SK-N-SH (cell line): ENCODE data around the gene NDUFA3. TPM values are rescaled to one million over a fixed set of nuclear protein-coding genes. Genes with fewer than 3 reads are reported as not detected.
A peak's percentile ranks its signal among the peaks of the same experiment; 100 is the strongest.

Experiments used
- CTCF ChIA-PET: fragments of 300-600, 350-600 bp; formaldehyde crosslinking; extraction: SDS; loops from one replicate; lab custom pipeline; 2021; lab: Yijun Ruan, JAX
- POLR2A ChIA-PET: fragments of 350-600 bp; sonication (Branson Sonifier 250); formaldehyde crosslinking; extraction: SDS; loops from one replicate; lab custom pipeline; 2020; ENCODE audit warnings: antibody characterized with exemption, inconsistent platforms; lab: Yijun Ruan, JAX
- DNase-seq: peaks from one replicate; pipeline ENCODE4 v3.0.0; 2012
- H2AFZ ChIP-seq: fragments of 200-600 bp; sonication (generic); 2 replicates; pipeline ENCODE4 v1.8.1; 2016; ENCODE audit warnings: antibody characterized with exemption, mild to moderate bottlenecking, low read depth
- H3F3A ChIP-seq: fragments of 200-600 bp; sonication (generic); replicated peaks from 2 replicates; pipeline ENCODE3; 2016; ENCODE audit warnings: antibody characterized with exemption, mild to moderate bottlenecking; ENCODE audit not compliant: insufficient read depth
- H3K27ac ChIP-seq, 2 experiments: fragments of 200-500 bp in 1 of 2; fragments of 200-600 bp in 1 of 2; sonication (Bioruptor generic) in 1 of 2; sonication (generic), shearing (Covaris generic) in 1 of 2; 2 replicates each; pipeline versions ENCODE4 v1.5.1 to v1.6.1; 2014 to 2016; ENCODE audit warnings: low read depth in 2 of 2, inconsistent platforms in 1 of 2, low read length in 1 of 2, mild to moderate bottlenecking in 1 of 2, mixed read lengths in 1 of 2
- H3K27me3 ChIP-seq: fragments of 200-600 bp; sonication (generic), shearing (Covaris generic); 2 replicates; pipeline ENCODE4 v1.6.1; 2016; ENCODE audit warnings: mixed run types; ENCODE audit not compliant: insufficient read depth
- H3K36me3 ChIP-seq, 2 experiments: fragments of 200-500 bp in 1 of 2; fragments of 200-600 bp in 1 of 2; sonication (Bioruptor generic) in 1 of 2; sonication (generic) in 1 of 2; replicated peaks in 1 of 2; 2 replicates each; pipeline versions ENCODE3 to v1.5.1; 2014 to 2016; ENCODE audit warnings: low read length in 1 of 2, mild to moderate bottlenecking in 1 of 2; ENCODE audit not compliant: insufficient read depth in 2 of 2, control insufficient read depth in 1 of 2
- H3K4me1 ChIP-seq, 2 experiments: fragments of 200-500 bp in 1 of 2; fragments of 200-600 bp in 1 of 2; sonication (Bioruptor generic) in 1 of 2; sonication (generic), shearing (Covaris generic) in 1 of 2; 2 replicates each; pipeline versions ENCODE4 v1.5.1 to v1.6.1; 2014 to 2016; ENCODE audit warnings: low read depth in 1 of 2, low read length in 1 of 2, mixed run types in 1 of 2; ENCODE audit not compliant: insufficient read depth in 2 of 2, control insufficient read depth in 1 of 2
- H3K4me2 ChIP-seq: fragments of 200-600 bp; sonication (generic), shearing (Covaris generic); 2 replicates; pipeline ENCODE4 v1.6.1; 2017; ENCODE audit warnings: mixed run types
- H3K4me3 ChIP-seq, 2 experiments: fragments of 200-500 bp in 1 of 2; fragments of 200-600 bp in 1 of 2; sonication (Bioruptor generic) in 1 of 2; sonication (generic), shearing (Covaris generic) in 1 of 2; 2 replicates each; pipeline versions ENCODE4 v1.5.1 to v1.8.1; 2014 to 2016; ENCODE audit warnings: low read depth in 2 of 2, inconsistent platforms in 1 of 2, low read length in 1 of 2, mild to moderate bottlenecking in 1 of 2, mixed read lengths in 1 of 2, moderate library complexity in 1 of 2
- H3K79me2 ChIP-seq: fragments of 200-600 bp; sonication (generic); 2 replicates; pipeline ENCODE4 v1.8.1; 2017; ENCODE audit warnings: mild to moderate bottlenecking; ENCODE audit not compliant: insufficient read depth
- H3K9ac ChIP-seq: fragments of 200-600 bp; sonication (generic); 2 replicates; pipeline ENCODE4 v1.6.1; 2017; ENCODE audit warnings: mixed run types
- H3K9me2 ChIP-seq: fragments of 200-600 bp; sonication (generic); 2 replicates; pipeline ENCODE4 v1.6.1; 2017; ENCODE audit warnings: mixed run types
- H3K9me3 ChIP-seq: fragments of 200-600 bp; sonication (generic); 2 replicates; pipeline ENCODE4 v1.6.1; 2017; ENCODE audit warnings: mixed run types, mild to moderate bottlenecking, moderate library complexity
- H4K20me1 ChIP-seq: fragments of 200-600 bp; sonication (generic); 2 replicates; pipeline ENCODE4 v1.6.1; 2017; ENCODE audit warnings: mild to moderate bottlenecking, mixed run types; ENCODE audit not compliant: insufficient read depth
- CHD2 ChIP-seq: fragments of 150-350 bp; IDR thresholded peaks from 2 replicates; pipeline ENCODE4 v1.6.1; 2018; ENCODE audit warnings: low read length; ENCODE audit not compliant: partially characterized antibody
- CTCF ChIP-seq: fragments of 200-600 bp; sonication (generic); IDR thresholded peaks from 2 replicates; pipeline ENCODE4 v1.6.1; 2017; ENCODE audit warnings: antibody characterized with exemption, mild to moderate bottlenecking, moderate library complexity
- FOSL2 ChIP-seq: IDR thresholded peaks from 2 replicates; pipeline ENCODE4 v1.4.0; 2012; ENCODE audit warnings: low read depth, mild to moderate bottlenecking, moderate library complexity, borderline replicate concordance
- FOXJ3 ChIP-seq: sonication (generic); formaldehyde crosslinking; IDR thresholded peaks from 2 replicates; pipeline ENCODE4 v1.5.1; 2020; ENCODE audit warnings: mild to moderate bottlenecking, missing genetic modification reagents
- FOXM1 ChIP-seq: IDR thresholded peaks from 2 replicates; pipeline ENCODE4 v1.4.0; 2012; ENCODE audit warnings: low read depth, mild to moderate bottlenecking
- GABPA ChIP-seq: IDR thresholded peaks from 2 replicates; pipeline ENCODE4 v1.4.0; 2012; ENCODE audit warnings: low read depth, mild to moderate bottlenecking
- GATA2 ChIP-seq: sonication (generic); formaldehyde crosslinking; IDR thresholded peaks from 2 replicates; pipeline ENCODE4 v1.5.0; 2020; ENCODE audit warnings: mild to moderate bottlenecking, missing genetic modification reagents
- IRF3 ChIP-seq: fragments of 150-350 bp; IDR thresholded peaks from 2 replicates; pipeline ENCODE4 v1.6.1; 2016; ENCODE audit warnings: mild to moderate bottlenecking, low read depth, low read length
- JUND ChIP-seq: IDR thresholded peaks from 2 replicates; pipeline ENCODE4 v1.4.0; 2012
- MAX ChIP-seq: IDR thresholded peaks from 2 replicates; pipeline ENCODE4 v1.4.0; 2012; ENCODE audit warnings: low read depth
- NRF1 ChIP-seq: IDR thresholded peaks from 2 replicates; pipeline ENCODE4 v1.6.1; 2012; ENCODE audit warnings: low read depth, mild to moderate bottlenecking, low read length
- POLR2AphosphoS5 ChIP-seq: IDR thresholded peaks from 2 replicates; pipeline ENCODE4 v1.6.1; 2012; ENCODE audit warnings: low read depth, low read length
- RAD21 ChIP-seq: IDR thresholded peaks from 2 replicates; pipeline ENCODE4 v1.6.1; 2012; ENCODE audit warnings: mild to moderate bottlenecking, low read length
- RXRA ChIP-seq: IDR thresholded peaks from 2 replicates; pipeline ENCODE4 v1.4.0; 2012; ENCODE audit warnings: low read depth, mild to moderate bottlenecking, borderline replicate concordance
- SIN3A ChIP-seq: IDR thresholded peaks from 2 replicates; pipeline ENCODE4 v1.6.1; 2012; ENCODE audit warnings: low read depth, mild to moderate bottlenecking, low read length, moderate library complexity, borderline replicate concordance
- TCF12 ChIP-seq: IDR thresholded peaks from 2 replicates; pipeline ENCODE4 v1.4.0; 2012
- TEAD4 ChIP-seq: IDR thresholded peaks from 2 replicates; pipeline ENCODE4 v1.4.0; 2012; ENCODE audit warnings: mild to moderate bottlenecking, borderline replicate concordance; ENCODE audit not compliant: insufficient read depth
- USF1 ChIP-seq: IDR thresholded peaks from 2 replicates; pipeline ENCODE4 v1.4.0; 2012; ENCODE audit warnings: low read depth, borderline replicate concordance
- YY1 ChIP-seq: IDR thresholded peaks from 2 replicates; pipeline ENCODE4 v1.4.0; 2012; ENCODE audit warnings: low read depth, mild to moderate bottlenecking
- WGBS: methylation state at CpG from one replicate; pipeline ENCODE4 v1.1.6; 2017; ENCODE audit warnings: low lambda C conversion rate; 5-methylcytosine and 5-hydroxymethylcytosine counted together
- polyA plus RNA-seq, 3 experiments: library from polyadenylated mRNA; depleted of rRNA; stranded (reverse); fragments of >200 nt; gene quantifications; 2 replicates each; pipeline ENCODE4 v1.2.3, GENCODE V29; 2012

NDUFA3 gene
- polyA plus RNA-seq, 1 of the 3 experiments (the other 2 are of a cell fraction), result 87.0 TPM

- no peak for DNase-seq
- Histone ChIP-seq H3F3A (no peaks in the 10 kb centered on the region), H3K4me2 (no peak within 1 kb of the TSS), H3K9me2 (no peaks in the 10 kb centered on the region), H4K20me1 (no peaks in the 10 kb centered on the region), H3K79me2 (peaks cover 27% of the 10 kb centered on the region), H3K4me3 (no peak within 1 kb of the TSS), H3K27me3 (no peaks in the 10 kb centered on the region), H3K4me1 (peaks cover 0 to 3% of the 10 kb centered on the region in 2 experiments; a peak in 1 of 4 replicates), H2AFZ (0 out of 2 replicates have a peak within 1 kb of the TSS, but pooled peaks have one; percentile 69), H3K36me3 (peaks cover 1 to 7% of the 10 kb centered on the region in 2 experiments), H3K27ac (no peak within 1 kb of the TSS), H3K9me3 (no peaks in the 10 kb centered on the region), H3K9ac (no peak within 1 kb of the TSS)
- 36% methylated on average over 5 of the region's 5 CpGs for WGBS
- CTCF ChIA-PET, result no interaction called here
- POLR2A ChIA-PET, result no interaction called here
- no peak for TF ChIP-seq RXRA
- TF ChIP-seq TCF12, result no peak
- TF ChIP-seq IRF3, result no peak
- no peak for TF ChIP-seq RAD21
- no peak for TF ChIP-seq FOSL2
- TF ChIP-seq FOXM1, result no peak
- no peak for TF ChIP-seq CTCF
- no peak for TF ChIP-seq MAX
- no peak for TF ChIP-seq POLR2AphosphoS5
- no peak for TF ChIP-seq NRF1
Measured at GRCh38 chr19:54100561-54100960, 2.1 kb upstream of the NDUFA3 start, which contains the start of gene OSCAR. OSCAR (minus strand) TSS chr19:54100803; CDS start chr19:54100792, 11 bp downstream.

- no peak for DNase-seq
- Histone ChIP-seq H3K27ac (no peak overlapping the region), H3K9ac (no peak overlapping the region), H4K20me1 (peaks cover 2% of the 10 kb centered on the region; the same call in 1 of the 2 replicates), H3K4me1 (peaks cover 0 to 3% of the 10 kb centered on the region in 2 experiments; a peak in 1 of 4 replicates), H3K4me3 (no peak overlapping the region), H3K9me2 (no peaks in the 10 kb centered on the region), H2AFZ (no peak overlapping the region), H3K4me2 (no peak overlapping the region), H3F3A (no peaks in the 10 kb centered on the region), H3K27me3 (no peaks in the 10 kb centered on the region), H3K36me3 (peaks cover 8 to 30% of the 10 kb centered on the region in 2 experiments), H3K9me3 (no peaks in the 10 kb centered on the region), H3K79me2 (peaks cover 34% of the 10 kb centered on the region)
- POLR2A ChIA-PET, result no interaction called here
- CTCF ChIA-PET, result no interaction called here
- WGBS, result 98% methylated on average over 11 of the region's 11 CpGs
- no peak for TF ChIP-seq MAX
- no peak for TF ChIP-seq USF1
- no peak for TF ChIP-seq RAD21
- no peak for TF ChIP-seq GATA2
- no peak for TF ChIP-seq JUND
- TF ChIP-seq CTCF, result no peak
- TF ChIP-seq NRF1, result no peak
- TF ChIP-seq TEAD4, result no peak
- TF ChIP-seq SIN3A, result no peak
- TF ChIP-seq FOXJ3 (CRISPR knock-in tag), result no peak
- TF ChIP-seq IRF3, result no peak
- TF ChIP-seq CHD2, result no peak
- no peak for TF ChIP-seq YY1
- TF ChIP-seq GABPA, result no peak
Measured at GRCh38 chr19:54104998-54105715, 2.5 kb downstream of the NDUFA3 start.
